Measurements from ENCODE around the gene BCAR3.
"Not testable (repeated sequence)": the region's sequence is repeated elsewhere in the genome, so short reads cannot be mapped to it uniquely, and the experiment has no call there.

Gene BCAR3

GRCh38 chr1:93661829-93662474 lies 19.7 kb downstream of the BCAR3 start:
- no peak overlapping the region for H3K4me3 ChIP-seq (ENCODE audit: low read depth, low read length)
- peaks cover 22% of the 10 kb centered on the region for H3K4me1 ChIP-seq (ENCODE audit: control insufficient read depth, insufficient read depth, low read length)
- no peaks in the 10 kb centered on the region for H3K27me3 ChIP-seq (ENCODE audit: control insufficient read depth, insufficient read depth, low read length)
- no peaks in the 10 kb centered on the region for H3K9me3 ChIP-seq (ENCODE audit: control insufficient read depth, insufficient read depth, low read length)
- H3K9ac ChIP-seq (ENCODE audit: low read depth, low read length): peak overlapping the region; percentile 16
- H3K36me3 ChIP-seq (ENCODE audit: control insufficient read depth, insufficient read depth, low read length): peaks cover 3% of the 10 kb centered on the region

DNA sequence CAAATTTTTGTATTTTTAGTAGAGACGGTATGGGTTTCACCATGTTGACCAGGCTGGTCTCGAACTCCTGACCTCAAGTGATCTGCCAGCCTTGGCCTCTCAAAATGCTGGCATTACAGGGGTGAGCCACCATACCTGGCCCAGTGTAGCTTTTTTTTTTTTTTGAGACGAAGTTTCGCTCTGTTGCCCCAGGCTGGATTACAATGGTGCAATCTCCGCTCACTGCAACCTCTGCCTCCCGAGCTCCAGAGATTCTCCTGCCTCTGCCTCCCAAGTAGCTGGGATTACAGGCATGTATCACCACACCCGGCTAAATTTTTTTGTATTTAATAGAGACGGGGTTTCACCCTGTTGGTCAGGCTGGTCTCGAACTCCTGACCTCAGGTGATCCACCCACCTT lies 20.3 kb downstream of the BCAR3 start:
- H3K27me3 ChIP-seq (ENCODE audit: control insufficient read depth, insufficient read depth, low read length); H3K36me3 ChIP-seq (ENCODE audit: control insufficient read depth, insufficient read depth, low read length); H3K9ac ChIP-seq (ENCODE audit: low read depth, low read length); H3K4me3 ChIP-seq (ENCODE audit: low read depth, low read length); H3K9me3 ChIP-seq (ENCODE audit: control insufficient read depth, insufficient read depth, low read length): not testable (repeated sequence)
- H3K4me1 ChIP-seq (ENCODE audit: control insufficient read depth, insufficient read depth, low read length): peaks cover 16% of the 10 kb centered on the region

DNA sequence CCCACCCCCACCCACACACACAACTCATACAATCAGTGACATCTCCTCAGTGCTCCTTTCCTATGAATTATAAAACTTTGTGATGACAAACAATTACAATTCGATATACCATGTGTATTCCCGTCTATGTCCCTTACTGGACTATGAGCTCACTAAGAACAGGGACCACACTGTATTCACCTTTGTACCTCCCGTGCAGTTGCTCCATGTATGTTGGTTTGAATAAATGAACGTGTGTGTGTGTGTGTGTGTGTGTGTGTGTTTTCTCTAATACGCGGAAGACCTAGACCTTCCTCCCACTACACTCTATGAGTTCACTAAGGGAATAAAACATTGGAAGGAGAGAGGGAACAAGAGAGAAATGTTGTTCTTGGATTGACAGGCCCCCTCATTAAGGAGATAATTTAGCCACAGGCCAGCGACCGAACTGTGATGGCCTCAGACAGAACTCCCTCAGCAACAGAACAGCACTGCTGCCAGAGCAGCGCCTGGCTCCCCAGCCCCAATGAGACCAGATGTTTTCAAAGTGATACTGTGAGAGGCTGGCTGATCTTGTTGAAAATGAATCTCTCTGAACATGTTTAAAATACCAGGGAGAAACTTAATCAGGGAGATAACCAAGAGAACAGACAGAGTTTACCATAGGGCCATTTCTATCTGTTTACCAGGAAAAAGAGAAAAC lies 21.7 kb downstream of the BCAR3 start:
- H3K4me3 ChIP-seq (ENCODE audit: low read depth, low read length): no peak overlapping the region
- H3K36me3 ChIP-seq (ENCODE audit: control insufficient read depth, insufficient read depth, low read length): peaks cover 3% of the 10 kb centered on the region
- H3K4me1 ChIP-seq (ENCODE audit: control insufficient read depth, insufficient read depth, low read length): peaks cover 12% of the 10 kb centered on the region
- H3K9ac ChIP-seq (ENCODE audit: low read depth, low read length): no peak overlapping the region
- H3K27me3 ChIP-seq (ENCODE audit: control insufficient read depth, insufficient read depth, low read length): no peaks in the 10 kb centered on the region
- H3K9me3 ChIP-seq (ENCODE audit: control insufficient read depth, insufficient read depth, low read length): no peaks in the 10 kb centered on the region

GRCh38 chr1:93658188-93658587 lies 23.4 kb downstream of the BCAR3 start:
- Histone ChIP-seq H3K9me3 (ENCODE audit: control insufficient read depth, insufficient read depth, low read length) (no peaks in the 10 kb centered on the region), H3K9ac (ENCODE audit: low read depth, low read length) (no peak overlapping the region), H3K27me3 (ENCODE audit: control insufficient read depth, insufficient read depth, low read length) (no peaks in the 10 kb centered on the region), H3K36me3 (ENCODE audit: control insufficient read depth, insufficient read depth, low read length) (peaks cover 3% of the 10 kb centered on the region), H3K4me1 (ENCODE audit: control insufficient read depth, insufficient read depth, low read length) (peaks cover 4% of the 10 kb centered on the region), H3K4me3 (ENCODE audit: low read depth, low read length) (no peak overlapping the region)

DNA sequence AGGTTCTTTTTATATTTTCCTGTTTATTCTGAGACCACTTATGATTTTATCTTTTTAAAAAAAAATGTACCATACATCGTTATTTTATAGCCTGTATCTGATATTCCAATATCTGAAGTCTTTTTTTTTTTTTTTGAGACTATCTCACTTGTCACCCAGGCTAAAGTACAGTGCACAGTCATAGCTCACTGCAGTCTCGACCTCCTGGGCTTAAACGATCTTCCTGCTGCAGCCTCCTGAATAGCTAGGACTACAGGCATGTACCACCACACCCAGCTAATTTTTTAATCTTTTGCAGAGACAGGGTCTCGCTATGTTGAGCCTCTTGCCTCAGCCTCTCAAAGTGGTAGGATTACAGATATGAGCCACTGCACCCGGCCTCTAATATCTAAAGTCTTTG lies 25.1 kb downstream of the BCAR3 start:
- Histone ChIP-seq H3K9ac (ENCODE audit: low read depth, low read length) (no peak overlapping the region), H3K4me1 (ENCODE audit: control insufficient read depth, insufficient read depth, low read length) (no peaks in the 10 kb centered on the region), H3K27me3 (ENCODE audit: control insufficient read depth, insufficient read depth, low read length) (no peaks in the 10 kb centered on the region), H3K9me3 (ENCODE audit: control insufficient read depth, insufficient read depth, low read length) (no peaks in the 10 kb centered on the region), H3K4me3 (ENCODE audit: low read depth, low read length) (no peak overlapping the region), H3K36me3 (ENCODE audit: control insufficient read depth, insufficient read depth, low read length) (no peaks in the 10 kb centered on the region)

DNA sequence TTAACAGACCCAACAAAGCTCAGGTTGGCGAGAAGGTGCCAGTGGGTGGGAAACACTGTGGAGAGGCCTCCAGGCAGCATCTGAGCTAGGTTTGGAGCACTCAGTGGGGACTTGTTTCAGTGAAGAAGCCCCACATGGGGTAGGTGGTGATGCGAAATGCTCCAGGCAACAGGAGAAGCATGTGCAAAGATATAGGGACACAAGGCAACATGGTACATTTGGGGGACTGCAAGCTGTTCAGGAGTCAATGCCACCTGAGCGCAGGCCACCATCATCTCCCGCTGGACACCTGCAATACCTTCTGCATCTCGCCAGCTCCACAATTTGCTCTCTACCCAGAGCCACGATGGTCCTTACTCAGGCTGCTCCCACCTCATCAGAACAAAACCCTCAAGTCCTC lies 28.0 kb downstream of the BCAR3 start:
- Histone ChIP-seq H3K4me3 (ENCODE audit: low read depth, low read length) (no peak overlapping the region), H3K36me3 (ENCODE audit: control insufficient read depth, insufficient read depth, low read length) (no peaks in the 10 kb centered on the region), H3K9me3 (ENCODE audit: control insufficient read depth, insufficient read depth, low read length) (no peaks in the 10 kb centered on the region), H3K27me3 (ENCODE audit: control insufficient read depth, insufficient read depth, low read length) (no peaks in the 10 kb centered on the region), H3K4me1 (ENCODE audit: control insufficient read depth, insufficient read depth, low read length) (no peaks in the 10 kb centered on the region), H3K9ac (ENCODE audit: low read depth, low read length) (no peak overlapping the region)

- H3K4me3 ChIP-seq (ENCODE audit: low read depth, low read length): no peak overlapping the region
- no peaks in the 10 kb centered on the region for H3K27me3 ChIP-seq (ENCODE audit: control insufficient read depth, insufficient read depth, low read length)
- H3K9ac ChIP-seq (ENCODE audit: low read depth, low read length): no peak overlapping the region
- no peaks in the 10 kb centered on the region for H3K9me3 ChIP-seq (ENCODE audit: control insufficient read depth, insufficient read depth, low read length)
- no peaks in the 10 kb centered on the region for H3K4me1 ChIP-seq (ENCODE audit: control insufficient read depth, insufficient read depth, low read length)
- no peaks in the 10 kb centered on the region for H3K36me3 ChIP-seq (ENCODE audit: control insufficient read depth, insufficient read depth, low read length)
These were observed 29.2 kb downstream of the BCAR3 start for GRCh38 chr1:93652323-93652949.

DNA sequence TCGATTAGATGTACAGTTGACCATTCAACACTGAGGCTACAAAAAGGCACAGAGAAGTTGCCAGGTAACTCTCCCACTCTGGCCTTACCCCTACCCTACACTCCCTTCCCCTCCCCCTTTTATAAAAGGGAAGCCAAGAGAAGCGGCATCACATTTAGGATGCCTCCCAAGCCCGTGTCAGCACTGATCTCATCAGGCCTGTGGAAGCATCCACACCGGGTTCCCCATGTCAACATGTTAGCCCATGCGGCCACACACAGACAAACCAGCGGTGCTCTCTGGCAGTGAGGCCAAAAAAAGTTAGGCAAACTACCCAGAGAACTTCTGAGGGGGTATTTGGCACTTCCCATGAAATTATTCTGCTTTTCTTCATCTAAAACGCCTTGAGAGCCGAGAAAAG lies 29.9 kb downstream of the BCAR3 start:
- no peak overlapping the region for H3K4me3 ChIP-seq (ENCODE audit: low read depth, low read length)
- no peaks in the 10 kb centered on the region for H3K4me1 ChIP-seq (ENCODE audit: control insufficient read depth, insufficient read depth, low read length)
- no peaks in the 10 kb centered on the region for H3K36me3 ChIP-seq (ENCODE audit: control insufficient read depth, insufficient read depth, low read length)
- no peaks in the 10 kb centered on the region for H3K27me3 ChIP-seq (ENCODE audit: control insufficient read depth, insufficient read depth, low read length)
- H3K9me3 ChIP-seq (ENCODE audit: control insufficient read depth, insufficient read depth, low read length): no peaks in the 10 kb centered on the region
- no peak overlapping the region for H3K9ac ChIP-seq (ENCODE audit: low read depth, low read length)

DNA sequence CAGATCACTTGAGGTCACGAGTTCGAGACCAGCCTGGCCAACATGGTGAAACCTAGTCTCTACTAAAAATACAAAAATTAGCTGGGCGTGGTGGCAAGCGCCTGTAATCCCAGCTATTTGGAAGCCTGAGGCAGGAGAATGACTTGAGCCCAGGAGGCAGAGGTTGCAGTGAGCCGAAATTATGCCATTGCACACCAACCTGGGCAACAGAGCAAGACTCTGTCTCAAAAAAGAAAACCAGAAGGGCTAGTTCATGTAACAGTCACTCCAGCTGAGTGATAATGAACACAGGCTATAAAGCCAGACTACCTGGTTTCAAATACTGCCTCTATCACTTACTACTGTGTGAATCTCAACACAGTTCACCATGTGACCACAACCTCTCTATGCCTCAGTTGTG lies 31.5 kb downstream of the BCAR3 start:
- H3K4me3 ChIP-seq (ENCODE audit: low read depth, low read length); H3K9me3 ChIP-seq (ENCODE audit: control insufficient read depth, insufficient read depth, low read length); H3K9ac ChIP-seq (ENCODE audit: low read depth, low read length); H3K27me3 ChIP-seq (ENCODE audit: control insufficient read depth, insufficient read depth, low read length); H3K36me3 ChIP-seq (ENCODE audit: control insufficient read depth, insufficient read depth, low read length); H3K4me1 ChIP-seq (ENCODE audit: control insufficient read depth, insufficient read depth, low read length): not testable (repeated sequence)

GRCh38 chr1:93649231-93649630 lies 32.4 kb downstream of the BCAR3 start:
- Histone ChIP-seq H3K9ac (ENCODE audit: low read depth, low read length) (no peak overlapping the region), H3K4me3 (ENCODE audit: low read depth, low read length) (no peak overlapping the region), H3K36me3 (ENCODE audit: control insufficient read depth, insufficient read depth, low read length) (no peaks in the 10 kb centered on the region), H3K27me3 (ENCODE audit: control insufficient read depth, insufficient read depth, low read length) (no peaks in the 10 kb centered on the region), H3K4me1 (ENCODE audit: control insufficient read depth, insufficient read depth, low read length) (peaks cover 9% of the 10 kb centered on the region), H3K9me3 (ENCODE audit: control insufficient read depth, insufficient read depth, low read length) (no peaks in the 10 kb centered on the region)

GRCh38 chr1:93648656-93649055 lies 33.0 kb downstream of the BCAR3 start:
- Histone ChIP-seq H3K4me1 (ENCODE audit: control insufficient read depth, insufficient read depth, low read length) (peaks cover 12% of the 10 kb centered on the region), H3K27me3 (ENCODE audit: control insufficient read depth, insufficient read depth, low read length) (no peaks in the 10 kb centered on the region), H3K9ac (ENCODE audit: low read depth, low read length) (no peak overlapping the region), H3K36me3 (ENCODE audit: control insufficient read depth, insufficient read depth, low read length) (no peaks in the 10 kb centered on the region), H3K9me3 (ENCODE audit: control insufficient read depth, insufficient read depth, low read length) (no peaks in the 10 kb centered on the region), H3K4me3 (ENCODE audit: low read depth, low read length) (no peak overlapping the region)

GRCh38 chr1:93641527-93641926 lies 40.1 kb downstream of the BCAR3 start:
- no peak overlapping the region for H3K4me3 ChIP-seq (ENCODE audit: low read depth, low read length)
- no peaks in the 10 kb centered on the region for H3K27me3 ChIP-seq (ENCODE audit: control insufficient read depth, insufficient read depth, low read length)
- H3K9me3 ChIP-seq (ENCODE audit: control insufficient read depth, insufficient read depth, low read length): no peaks in the 10 kb centered on the region
- H3K36me3 ChIP-seq (ENCODE audit: control insufficient read depth, insufficient read depth, low read length): no peaks in the 10 kb centered on the region
- no peak overlapping the region for H3K9ac ChIP-seq (ENCODE audit: low read depth, low read length)
- H3K4me1 ChIP-seq (ENCODE audit: control insufficient read depth, insufficient read depth, low read length): peaks cover 16% of the 10 kb centered on the region

Data from iPS-15b (cell line).